ENCODE results near the gene FBXL16. TPM values are rescaled to one million over a fixed set of nuclear protein-coding genes. Genes with fewer than 3 reads are reported as not detected.

FBXL16 gene
- total RNA-seq, 4 donors from 2014 or later, result not detected

- TF ChIP-seq, protein P1, sequence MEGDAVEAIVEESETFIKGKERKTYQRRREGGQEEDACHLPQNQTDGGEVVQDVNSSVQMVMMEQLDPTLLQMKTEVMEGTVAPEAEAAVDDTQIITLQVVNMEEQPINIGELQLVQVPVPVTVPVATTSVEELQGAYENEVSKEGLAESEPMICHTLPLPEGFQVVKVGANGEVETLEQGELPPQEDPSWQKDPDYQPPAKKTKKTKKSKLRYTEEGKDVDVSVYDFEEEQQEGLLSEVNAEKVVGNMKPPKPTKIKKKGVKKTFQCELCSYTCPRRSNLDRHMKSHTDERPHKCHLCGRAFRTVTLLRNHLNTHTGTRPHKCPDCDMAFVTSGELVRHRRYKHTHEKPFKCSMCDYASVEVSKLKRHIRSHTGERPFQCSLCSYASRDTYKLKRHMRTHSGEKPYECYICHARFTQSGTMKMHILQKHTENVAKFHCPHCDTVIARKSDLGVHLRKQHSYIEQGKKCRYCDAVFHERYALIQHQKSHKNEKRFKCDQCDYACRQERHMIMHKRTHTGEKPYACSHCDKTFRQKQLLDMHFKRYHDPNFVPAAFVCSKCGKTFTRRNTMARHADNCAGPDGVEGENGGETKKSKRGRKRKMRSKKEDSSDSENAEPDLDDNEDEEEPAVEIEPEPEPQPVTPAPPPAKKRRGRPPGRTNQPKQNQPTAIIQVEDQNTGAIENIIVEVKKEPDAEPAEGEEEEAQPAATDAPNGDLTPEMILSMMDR (IDR thresholded peaks at IDR 0.05; ENCODE audit: low read depth), result no peak
Observed at GRCh38 chr16:732936-733335, 27.3 kb upstream of the FBXL16 start.

DNA sequence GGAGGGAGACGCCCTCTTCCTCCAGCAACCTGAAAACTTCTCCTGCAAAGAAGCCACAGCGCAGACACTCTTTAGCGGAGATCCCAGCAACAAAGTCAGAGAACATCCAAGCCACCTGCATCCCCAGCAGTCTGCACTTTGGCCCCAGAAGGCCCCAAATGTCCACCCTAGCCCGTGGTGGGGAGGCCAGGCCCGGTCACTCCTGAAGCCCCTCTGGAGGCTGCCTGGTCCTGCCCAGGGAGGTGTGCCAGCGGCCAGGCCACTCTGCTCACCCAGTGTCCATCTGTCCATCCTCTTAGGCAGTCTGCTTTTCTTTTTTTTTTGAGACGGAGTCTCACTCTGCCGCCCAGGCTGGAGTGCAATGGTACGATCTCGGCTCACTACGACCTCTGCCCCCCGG, 26.7 kb upstream of the FBXL16 start:
- TF ChIP-seq, protein P1 (IDR thresholded peaks at IDR 0.05; ENCODE audit: low read depth), result no peak

GRCh38 chr16:730666-731509, 25.3 kb upstream of the FBXL16 start:
- TF ChIP-seq, protein P1 (IDR thresholded peaks at IDR 0.05; ENCODE audit: low read depth), result no peak

DNA sequence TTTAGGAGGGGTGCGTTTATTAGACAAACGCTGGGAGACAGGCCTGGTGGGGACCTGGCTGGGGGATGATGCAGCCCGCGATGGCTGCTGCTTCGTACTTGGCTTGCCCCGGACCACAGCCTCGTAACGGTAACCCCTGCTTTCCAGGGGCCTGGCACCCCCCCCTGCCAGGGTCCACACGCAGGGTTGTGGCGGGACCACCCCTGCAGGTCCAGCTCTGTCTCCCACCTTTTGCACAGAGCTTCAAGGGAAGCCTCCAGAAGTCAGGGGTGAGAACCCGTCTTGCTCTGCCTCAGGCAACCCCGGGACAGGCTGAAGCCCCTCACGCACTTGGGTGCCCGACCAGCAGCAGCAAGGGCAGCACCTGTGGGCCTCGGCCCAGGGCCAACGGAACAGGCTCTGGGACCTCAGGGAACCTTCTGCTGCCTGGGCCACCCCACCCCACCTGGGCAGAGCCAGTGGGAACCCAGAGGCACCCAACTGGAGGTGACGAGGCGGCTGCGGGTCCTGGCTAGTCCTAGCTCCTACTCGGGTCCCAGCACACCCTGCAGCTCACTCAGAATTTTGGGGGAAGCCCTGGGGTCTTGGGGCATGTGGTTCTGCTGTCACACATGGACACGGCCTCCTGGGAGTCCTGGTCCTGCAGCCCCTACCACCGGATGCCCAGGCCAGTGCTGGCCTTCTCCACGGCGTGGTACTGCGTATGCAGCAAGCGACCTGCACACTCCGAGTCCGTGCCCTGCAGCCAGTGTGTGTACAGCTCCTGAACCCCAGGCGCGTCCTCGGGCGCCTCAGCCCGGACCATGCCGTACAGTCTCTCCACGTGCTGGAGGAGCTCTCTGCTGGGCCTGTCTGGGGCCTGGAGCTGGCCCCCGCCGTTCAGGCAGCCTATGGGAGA, 24.4 kb upstream of the FBXL16 start:
- TF ChIP-seq, protein P1 (IDR thresholded peaks at IDR 0.05; ENCODE audit: low read depth), result no peak

GRCh38 chr16:728890-729744, 23.5 kb upstream of the FBXL16 start:
- TF ChIP-seq, protein P1 (IDR thresholded peaks at IDR 0.05; ENCODE audit: low read depth), result no peak

- TF ChIP-seq, protein P1 (IDR thresholded peaks at IDR 0.05; ENCODE audit: low read depth), result no peak
Observed at GRCh38 chr16:728131-728889, 22.7 kb upstream of the FBXL16 start.

Measured in subcutaneous adipose tissue (tissue), 4 donors.